ENCODE results near the gene SSTR1.

SSTR1 gene

DNA sequence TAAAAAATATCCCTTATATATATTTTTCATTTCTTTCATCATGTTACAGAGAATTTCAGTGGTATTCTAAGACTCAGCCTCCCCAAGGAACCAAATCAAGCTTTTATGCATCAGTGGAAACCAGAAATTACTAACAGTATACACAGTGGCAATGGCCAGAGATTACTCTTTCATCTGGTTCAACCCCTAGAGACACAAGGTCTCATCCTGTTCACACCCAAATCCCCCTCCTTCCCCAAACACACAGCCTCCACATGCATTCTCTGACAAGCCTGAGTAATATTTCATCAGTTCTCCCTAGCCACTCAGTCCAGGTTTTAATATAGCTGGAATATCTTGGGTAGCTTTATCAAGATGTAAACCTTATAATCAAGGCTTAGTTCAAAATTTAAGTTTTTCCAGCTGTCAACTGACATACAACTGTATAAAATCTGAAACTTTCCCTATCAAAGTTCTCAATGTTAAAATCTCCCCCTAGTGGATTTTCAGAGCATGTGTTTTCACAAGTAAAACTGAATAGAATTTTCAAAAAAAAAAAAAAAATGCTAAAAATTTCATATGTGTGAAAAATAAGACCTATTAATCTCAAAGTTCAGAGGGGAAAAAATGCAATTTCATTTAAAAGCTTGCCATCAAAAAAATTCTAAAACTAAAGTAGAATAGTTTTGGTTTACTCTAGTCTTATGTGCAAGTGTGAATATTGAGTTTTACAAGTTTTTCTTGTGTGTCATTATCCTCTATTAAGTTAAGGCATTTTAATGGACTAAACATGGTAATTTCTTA lies 10.5 kb upstream of the SSTR1 start:
- peak; percentile 33 for DNase-seq (ENCODE audit: low read depth)
- TF ChIP-seq, protein P1, sequence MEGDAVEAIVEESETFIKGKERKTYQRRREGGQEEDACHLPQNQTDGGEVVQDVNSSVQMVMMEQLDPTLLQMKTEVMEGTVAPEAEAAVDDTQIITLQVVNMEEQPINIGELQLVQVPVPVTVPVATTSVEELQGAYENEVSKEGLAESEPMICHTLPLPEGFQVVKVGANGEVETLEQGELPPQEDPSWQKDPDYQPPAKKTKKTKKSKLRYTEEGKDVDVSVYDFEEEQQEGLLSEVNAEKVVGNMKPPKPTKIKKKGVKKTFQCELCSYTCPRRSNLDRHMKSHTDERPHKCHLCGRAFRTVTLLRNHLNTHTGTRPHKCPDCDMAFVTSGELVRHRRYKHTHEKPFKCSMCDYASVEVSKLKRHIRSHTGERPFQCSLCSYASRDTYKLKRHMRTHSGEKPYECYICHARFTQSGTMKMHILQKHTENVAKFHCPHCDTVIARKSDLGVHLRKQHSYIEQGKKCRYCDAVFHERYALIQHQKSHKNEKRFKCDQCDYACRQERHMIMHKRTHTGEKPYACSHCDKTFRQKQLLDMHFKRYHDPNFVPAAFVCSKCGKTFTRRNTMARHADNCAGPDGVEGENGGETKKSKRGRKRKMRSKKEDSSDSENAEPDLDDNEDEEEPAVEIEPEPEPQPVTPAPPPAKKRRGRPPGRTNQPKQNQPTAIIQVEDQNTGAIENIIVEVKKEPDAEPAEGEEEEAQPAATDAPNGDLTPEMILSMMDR (conservative IDR thresholded peaks at IDR 0.05; ENCODE audit: control insufficient read depth, insufficient read depth, low read depth, low read length): peak; percentile 52
- no peak overlapping the region for H3K4me3 ChIP-seq (ENCODE audit: control insufficient read depth, low read depth, low read length)

DNA sequence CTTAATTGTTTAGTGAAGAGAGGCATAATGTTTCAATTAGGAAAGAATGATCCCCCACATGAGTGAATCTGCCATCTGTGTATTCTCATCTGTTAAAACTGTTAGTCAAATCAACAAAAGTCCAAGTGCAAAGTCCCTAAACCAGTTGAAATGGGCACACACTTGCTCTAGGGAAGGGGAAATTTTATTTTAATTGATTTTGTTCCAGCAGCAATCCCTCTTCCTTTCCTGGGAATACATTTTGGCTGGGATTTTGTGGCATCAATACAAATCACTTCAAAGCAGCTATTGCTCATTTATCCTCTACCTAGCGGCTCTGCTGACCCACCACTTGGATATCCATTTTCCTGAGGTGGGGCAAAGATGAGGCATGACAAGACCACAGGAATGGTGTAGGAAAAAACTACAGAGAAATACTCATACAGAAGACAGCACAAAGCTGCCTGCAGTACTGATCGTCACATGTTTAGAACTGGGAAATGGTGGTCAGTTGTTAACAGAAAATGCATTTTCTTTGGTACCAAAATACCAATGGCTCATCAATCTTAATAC lies 9.8 kb upstream of the SSTR1 start:
- DNase-seq (ENCODE audit: low read depth): peak; percentile 60
- no peak overlapping the region for H3K4me3 ChIP-seq (ENCODE audit: control insufficient read depth, low read depth, low read length)

DNA sequence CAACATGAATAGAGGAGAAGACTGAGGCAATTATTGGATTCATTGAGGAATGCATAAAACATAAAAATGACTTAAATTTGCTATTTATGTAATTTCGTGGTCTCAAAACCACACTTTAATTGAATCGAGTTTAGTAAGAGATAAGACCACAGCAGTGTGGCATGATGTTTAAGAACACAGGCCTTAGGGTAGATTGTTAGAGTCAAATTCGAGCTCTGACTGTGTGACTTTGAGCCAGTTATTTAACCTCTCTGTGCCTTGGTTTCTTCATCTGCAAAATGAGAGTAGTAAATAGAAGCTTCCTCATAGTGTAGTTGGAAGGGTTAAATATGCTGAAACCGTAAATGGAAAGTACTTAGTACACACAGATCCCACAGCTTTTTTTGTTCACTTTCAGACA lies 9.3 kb upstream of the SSTR1 start:
- no peak overlapping the region for H3K4me3 ChIP-seq (ENCODE audit: control insufficient read depth, low read depth, low read length)
- DNase-seq (ENCODE audit: low read depth): no peak
- TF ChIP-seq, protein P1 (conservative IDR thresholded peaks at IDR 0.05; ENCODE audit: control insufficient read depth, insufficient read depth, low read depth, low read length): no peak

More for the DNA sequence above, 9.8 kb upstream of the SSTR1 start:
- TF ChIP-seq, protein P1 (conservative IDR thresholded peaks at IDR 0.05; ENCODE audit: control insufficient read depth, insufficient read depth, low read depth, low read length): no peak

DNA sequence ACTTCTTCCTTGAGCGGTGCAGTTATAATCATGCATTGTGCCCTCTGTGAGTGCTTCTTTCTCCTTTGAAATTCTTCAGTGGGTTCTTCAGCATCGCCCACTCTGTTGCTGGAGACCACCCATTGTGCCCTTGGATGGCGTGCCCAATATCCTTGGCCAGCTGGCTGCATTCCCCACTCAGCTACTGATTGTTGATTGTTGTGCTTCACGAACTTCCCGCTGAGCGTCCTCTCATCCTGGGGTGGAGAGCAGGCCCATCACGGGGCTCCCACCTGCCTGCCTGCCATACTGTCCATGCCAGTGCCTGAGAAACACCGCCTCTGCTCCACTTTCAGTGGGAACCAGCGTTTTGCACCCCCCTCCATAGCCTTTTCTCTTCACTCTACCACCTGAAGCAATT lies 8.6 kb upstream of the SSTR1 start:
- DNase-seq (ENCODE audit: low read depth): no peak
- TF ChIP-seq, protein P1 (conservative IDR thresholded peaks at IDR 0.05; ENCODE audit: control insufficient read depth, insufficient read depth, low read depth, low read length): no peak
- no peak overlapping the region for H3K4me3 ChIP-seq (ENCODE audit: control insufficient read depth, low read depth, low read length)

DNA sequence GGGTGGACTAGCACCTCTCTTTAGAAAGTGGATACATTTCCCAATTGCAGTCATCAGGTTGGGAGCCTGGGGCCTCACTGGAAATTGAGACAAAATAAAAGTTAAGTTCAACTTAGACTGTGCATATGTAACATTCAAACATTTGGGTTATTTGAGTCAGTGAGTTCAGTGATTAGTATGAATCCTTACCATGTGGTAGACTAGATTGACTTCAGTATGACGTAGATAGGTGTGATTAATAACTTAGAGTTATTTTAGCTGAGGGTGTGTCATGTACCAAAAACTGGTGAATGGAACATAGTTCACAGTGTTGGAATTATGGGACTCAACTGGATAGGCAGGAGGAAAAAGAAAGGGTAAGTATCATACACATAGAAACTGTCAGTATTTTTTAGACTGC lies 8.0 kb upstream of the SSTR1 start:
- TF ChIP-seq, protein P1 (conservative IDR thresholded peaks at IDR 0.05; ENCODE audit: control insufficient read depth, insufficient read depth, low read depth, low read length): no peak
- DNase-seq (ENCODE audit: low read depth): peak; percentile 73
- no peak overlapping the region for H3K4me3 ChIP-seq (ENCODE audit: control insufficient read depth, low read depth, low read length)

DNA sequence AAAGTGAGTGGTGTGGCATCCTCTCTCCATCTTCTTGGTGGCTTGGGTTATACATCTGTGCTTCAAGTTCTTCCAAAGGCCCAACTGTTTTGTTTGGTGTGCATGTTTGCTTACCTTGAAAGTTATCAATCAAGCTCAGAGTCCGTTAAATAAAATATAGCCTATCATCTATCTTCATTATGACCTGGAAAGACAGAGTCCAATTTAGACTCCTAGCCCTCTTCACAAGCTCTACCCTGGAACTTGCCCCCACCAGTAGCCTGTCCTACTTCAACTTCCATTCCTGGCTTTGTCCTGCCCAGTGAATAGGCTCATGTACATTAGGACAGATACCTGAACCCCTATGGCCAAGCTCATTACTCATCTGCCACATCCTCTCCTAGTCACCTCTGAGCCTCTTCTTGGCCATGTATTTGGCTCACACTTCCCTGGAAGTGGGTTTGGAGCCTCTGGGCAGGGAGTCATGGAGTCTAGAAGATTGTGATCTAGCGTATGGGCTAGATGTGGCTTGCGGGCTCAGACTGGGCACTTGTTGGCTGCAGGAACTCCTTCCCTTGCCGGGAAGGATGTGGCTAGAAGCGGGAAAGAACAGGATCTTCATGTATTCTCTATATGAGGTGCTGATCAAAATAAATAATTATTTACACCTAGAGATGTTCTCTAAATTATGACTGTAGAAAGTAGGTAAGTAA lies 6.4 kb upstream of the SSTR1 start:
- TF ChIP-seq, protein P1 (conservative IDR thresholded peaks at IDR 0.05; ENCODE audit: control insufficient read depth, insufficient read depth, low read depth, low read length): no peak
- no peak overlapping the region for H3K4me3 ChIP-seq (ENCODE audit: control insufficient read depth, low read depth, low read length)
- DNase-seq (ENCODE audit: low read depth): peak; percentile 12
